ENCODE data around the gene EXT2.

The EXT2 gene

GRCh38 chr11:44174842-44175241, 79.4 kb downstream of the EXT2 start:
- Histone ChIP-seq H3K4me2 (no peak overlapping the region), H3K36me3 (ENCODE audit: insufficient read depth) (no peaks in the 10 kb centered on the region; the same call in 1 of the 2 replicates), H3K4me3 (IDR thresholded peaks at IDR 0.05; ENCODE audit: insufficient read depth, low read depth, low read length) (no peak overlapping the region), H3K27me3 (ENCODE audit: insufficient read depth, low read depth) (no peaks in the 10 kb centered on the region), H3K27ac (no peak overlapping the region), H3K9ac (no peak overlapping the region), H4K20me1 (ENCODE audit: insufficient read depth) (no peaks in the 10 kb centered on the region), H3K79me2 (ENCODE audit: insufficient read depth, low read depth) (no peaks in the 10 kb centered on the region), H3K4me1 (ENCODE audit: low read depth, poor library complexity, severe bottlenecking) (no peaks in the 10 kb centered on the region), H2AFZ (ENCODE audit: low read depth) (no peak overlapping the region)
- TF ChIP-seq CTCF (conservative IDR thresholded peaks at IDR 0.05; ENCODE audit: low read depth, low read length), result no peak

GRCh38 chr11:44176546-44177213, 81.2 kb downstream of the EXT2 start:
- Histone ChIP-seq H3K9ac (no peak overlapping the region), H4K20me1 (ENCODE audit: insufficient read depth) (no peaks in the 10 kb centered on the region), H3K4me3 (IDR thresholded peaks at IDR 0.05; ENCODE audit: insufficient read depth, low read depth, low read length) (no peak overlapping the region), H2AFZ (ENCODE audit: low read depth) (no peak overlapping the region), H3K79me2 (ENCODE audit: insufficient read depth, low read depth) (no peaks in the 10 kb centered on the region), H3K27ac (no peak overlapping the region), H3K27me3 (ENCODE audit: insufficient read depth, low read depth) (no peaks in the 10 kb centered on the region), H3K4me1 (ENCODE audit: low read depth, poor library complexity, severe bottlenecking) (no peaks in the 10 kb centered on the region), H3K4me2 (no peak overlapping the region), H3K36me3 (ENCODE audit: insufficient read depth) (no peaks in the 10 kb centered on the region; the same call in 1 of the 2 replicates)
- TF ChIP-seq CTCF (conservative IDR thresholded peaks at IDR 0.05; ENCODE audit: low read depth, low read length), result no peak

GRCh38 chr11:44177905-44178304, 82.4 kb downstream of the EXT2 start:
- no peak overlapping the region for H3K4me3 ChIP-seq (IDR thresholded peaks at IDR 0.05; ENCODE audit: insufficient read depth, low read depth, low read length)
- no peaks in the 10 kb centered on the region for H3K4me1 ChIP-seq (ENCODE audit: low read depth, poor library complexity, severe bottlenecking)
- H4K20me1 ChIP-seq (ENCODE audit: insufficient read depth), result no peaks in the 10 kb centered on the region
- no peaks in the 10 kb centered on the region; the same call in 1 of the 2 replicates for H3K36me3 ChIP-seq (ENCODE audit: insufficient read depth)
- no peaks in the 10 kb centered on the region for H3K27me3 ChIP-seq (ENCODE audit: insufficient read depth, low read depth)
- no peak overlapping the region for H2AFZ ChIP-seq (ENCODE audit: low read depth)
- no peak overlapping the region for H3K27ac ChIP-seq
- H3K4me2 ChIP-seq, result no peak overlapping the region
- TF ChIP-seq CTCF (conservative IDR thresholded peaks at IDR 0.05; ENCODE audit: low read depth, low read length), result no peak
- H3K9ac ChIP-seq, result no peak overlapping the region
- no peaks in the 10 kb centered on the region for H3K79me2 ChIP-seq (ENCODE audit: insufficient read depth, low read depth)

GRCh38 chr11:44178381-44178780, 82.9 kb downstream of the EXT2 start:
- Histone ChIP-seq H3K27ac (no peak overlapping the region), H3K79me2 (ENCODE audit: insufficient read depth, low read depth) (no peaks in the 10 kb centered on the region), H4K20me1 (ENCODE audit: insufficient read depth) (no peaks in the 10 kb centered on the region), H2AFZ (ENCODE audit: low read depth) (no peak overlapping the region), H3K4me1 (ENCODE audit: low read depth, poor library complexity, severe bottlenecking) (no peaks in the 10 kb centered on the region), H3K9ac (no peak overlapping the region), H3K27me3 (ENCODE audit: insufficient read depth, low read depth) (no peaks in the 10 kb centered on the region), H3K36me3 (ENCODE audit: insufficient read depth) (no peaks in the 10 kb centered on the region; the same call in 1 of the 2 replicates), H3K4me2 (no peak overlapping the region), H3K4me3 (IDR thresholded peaks at IDR 0.05; ENCODE audit: insufficient read depth, low read depth, low read length) (no peak overlapping the region)
- no peak for TF ChIP-seq CTCF (conservative IDR thresholded peaks at IDR 0.05; ENCODE audit: low read depth, low read length)

All from KMS-11 (cell line).